Glutamatergic neuron (in vitro differentiated cells): ENCODE data around the gene PRPH2. TPM values are rescaled to one million over a fixed set of nuclear protein-coding genes. Genes with fewer than 3 reads are reported as not detected.
"Not testable (repeated sequence)": the region's sequence is repeated elsewhere in the genome, so short reads cannot be mapped to it uniquely, and the experiment has no call there.

ENCODE experiments used
- DNase-seq: peaks from one replicate; pipeline ENCODE4 v3.0.0; 2022
- H3K27ac Mint-ChIP-seq: one replicate; pipeline ENCODE4 v1.8.0; 2020; ENCODE audit warnings: mild to moderate bottlenecking, mixed read lengths, inconsistent platforms; ENCODE audit not compliant: unreplicated experiment
- H3K27me3 Mint-ChIP-seq: one replicate; pipeline ENCODE4 v1.8.0; 2020; ENCODE audit warnings: mild to moderate bottlenecking, moderate library complexity, mixed read lengths, inconsistent platforms; ENCODE audit not compliant: unreplicated experiment
- H3K36me3 Mint-ChIP-seq: one replicate; pipeline ENCODE4 v1.8.0; 2020; ENCODE audit warnings: mild to moderate bottlenecking, mixed read lengths, inconsistent platforms; ENCODE audit not compliant: unreplicated experiment
- H3K4me1 Mint-ChIP-seq: one replicate; pipeline ENCODE4 v1.8.0; 2020; ENCODE audit warnings: mild to moderate bottlenecking, low read depth, mixed read lengths, inconsistent platforms; ENCODE audit not compliant: unreplicated experiment
- H3K4me3 Mint-ChIP-seq: one replicate; pipeline ENCODE4 v1.8.0; 2020; ENCODE audit warnings: mild to moderate bottlenecking, mixed read lengths, inconsistent platforms; ENCODE audit not compliant: unreplicated experiment
- H3K9me3 Mint-ChIP-seq: one replicate; pipeline ENCODE4 v1.8.0; 2020; ENCODE audit warnings: mild to moderate bottlenecking, moderate library complexity, mixed read lengths, inconsistent platforms; ENCODE audit not compliant: unreplicated experiment
- total RNA-seq: library from RNA; stranded (reverse); fragmentation: NEBNext Ultra II Directional; extraction: Animal tissue kit (Norgen Biotek cat#: 25700); gene quantifications from one replicate; pipeline ENCODE4 v1.2.1, GENCODE V29; 2021; ENCODE audit not compliant: unreplicated experiment
- TF ChIP-seq, protein P1 (sequence below): fragments of 200-600 bp; sonication (generic); IDR thresholded peaks from one replicate; pipeline ENCODE4 v1.5.0; 2021; ENCODE audit not compliant: partially characterized antibody, unreplicated experiment

Gene PRPH2
- total RNA-seq, 1 donor from 2014 or later: not detected

GRCh38 chr6:42709871-42710270 lies 12.5 kb downstream of the PRPH2 start:
- no peak overlapping the region for H3K4me3 Mint-ChIP-seq

DNA sequence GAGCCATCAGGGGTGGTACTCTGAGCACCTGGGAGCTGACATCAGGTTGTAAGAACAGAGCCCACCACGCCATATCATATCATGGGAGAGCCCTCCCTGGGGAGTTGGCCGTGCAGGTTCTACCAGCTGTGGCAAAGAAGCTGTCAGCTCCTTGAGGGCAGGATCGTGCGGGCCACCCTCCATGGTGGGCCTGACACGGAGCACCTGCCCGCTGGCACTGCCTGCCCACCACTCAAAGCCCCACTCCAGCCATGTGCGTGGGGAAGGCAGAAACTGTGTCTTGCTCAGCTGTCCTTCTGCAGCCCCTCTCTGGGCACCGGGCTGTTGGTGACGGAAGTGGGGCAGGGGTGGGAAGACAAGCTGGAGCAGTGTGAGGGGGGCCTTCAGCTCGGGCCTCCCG lies 14.3 kb downstream of the PRPH2 start:
- Mint-ChIP-seq H3K4me3 (no peak overlapping the region), H3K36me3 (peaks cover 12% of the 10 kb centered on the region), H3K27me3 (peaks cover 9% of the 10 kb centered on the region), H3K4me1 (no peaks in the 10 kb centered on the region), H3K9me3 (peaks cover 11% of the 10 kb centered on the region), H3K27ac (no peak overlapping the region)
- DNase-seq: no peak
- TF ChIP-seq, protein P1, sequence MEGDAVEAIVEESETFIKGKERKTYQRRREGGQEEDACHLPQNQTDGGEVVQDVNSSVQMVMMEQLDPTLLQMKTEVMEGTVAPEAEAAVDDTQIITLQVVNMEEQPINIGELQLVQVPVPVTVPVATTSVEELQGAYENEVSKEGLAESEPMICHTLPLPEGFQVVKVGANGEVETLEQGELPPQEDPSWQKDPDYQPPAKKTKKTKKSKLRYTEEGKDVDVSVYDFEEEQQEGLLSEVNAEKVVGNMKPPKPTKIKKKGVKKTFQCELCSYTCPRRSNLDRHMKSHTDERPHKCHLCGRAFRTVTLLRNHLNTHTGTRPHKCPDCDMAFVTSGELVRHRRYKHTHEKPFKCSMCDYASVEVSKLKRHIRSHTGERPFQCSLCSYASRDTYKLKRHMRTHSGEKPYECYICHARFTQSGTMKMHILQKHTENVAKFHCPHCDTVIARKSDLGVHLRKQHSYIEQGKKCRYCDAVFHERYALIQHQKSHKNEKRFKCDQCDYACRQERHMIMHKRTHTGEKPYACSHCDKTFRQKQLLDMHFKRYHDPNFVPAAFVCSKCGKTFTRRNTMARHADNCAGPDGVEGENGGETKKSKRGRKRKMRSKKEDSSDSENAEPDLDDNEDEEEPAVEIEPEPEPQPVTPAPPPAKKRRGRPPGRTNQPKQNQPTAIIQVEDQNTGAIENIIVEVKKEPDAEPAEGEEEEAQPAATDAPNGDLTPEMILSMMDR: no peak

More at GRCh38 chr6:42709871-42710270, 12.5 kb downstream of the PRPH2 start:
- Mint-ChIP-seq H3K27me3 (peaks cover 6% of the 10 kb centered on the region), H3K4me1 (no peaks in the 10 kb centered on the region), H3K27ac (no peak overlapping the region), H3K36me3 (peaks cover 12% of the 10 kb centered on the region), H3K9me3 (peaks cover 11% of the 10 kb centered on the region)
- TF ChIP-seq, protein P1: no peak
- no peak for DNase-seq

DNA sequence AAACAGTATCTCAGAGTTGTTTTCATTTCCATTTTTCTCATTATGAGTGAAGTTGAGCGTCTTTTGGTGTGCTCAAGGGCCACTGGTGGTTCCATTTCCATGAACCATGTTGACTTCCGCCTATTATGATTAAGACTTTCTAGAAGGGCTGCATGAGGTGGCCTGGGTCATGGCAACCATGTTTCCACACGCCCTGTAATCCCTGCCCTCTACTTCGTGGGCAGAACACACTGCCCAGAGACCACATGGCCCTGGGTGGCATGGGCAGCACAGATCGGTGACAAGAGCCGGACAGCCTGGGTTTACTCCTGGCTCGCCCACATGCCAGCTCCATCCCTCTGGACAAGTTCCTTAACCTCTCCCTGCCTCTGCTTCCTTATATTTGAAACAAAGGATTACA lies 14.8 kb downstream of the PRPH2 start:
- H3K27ac Mint-ChIP-seq: no peak overlapping the region
- TF ChIP-seq, protein P1: no peak
- no peak for DNase-seq
- no peaks in the 10 kb centered on the region for H3K4me1 Mint-ChIP-seq
- peaks cover 11% of the 10 kb centered on the region for H3K9me3 Mint-ChIP-seq
- no peak overlapping the region for H3K4me3 Mint-ChIP-seq
- peaks cover 12% of the 10 kb centered on the region for H3K36me3 Mint-ChIP-seq
- peaks cover 9% of the 10 kb centered on the region for H3K27me3 Mint-ChIP-seq

DNA sequence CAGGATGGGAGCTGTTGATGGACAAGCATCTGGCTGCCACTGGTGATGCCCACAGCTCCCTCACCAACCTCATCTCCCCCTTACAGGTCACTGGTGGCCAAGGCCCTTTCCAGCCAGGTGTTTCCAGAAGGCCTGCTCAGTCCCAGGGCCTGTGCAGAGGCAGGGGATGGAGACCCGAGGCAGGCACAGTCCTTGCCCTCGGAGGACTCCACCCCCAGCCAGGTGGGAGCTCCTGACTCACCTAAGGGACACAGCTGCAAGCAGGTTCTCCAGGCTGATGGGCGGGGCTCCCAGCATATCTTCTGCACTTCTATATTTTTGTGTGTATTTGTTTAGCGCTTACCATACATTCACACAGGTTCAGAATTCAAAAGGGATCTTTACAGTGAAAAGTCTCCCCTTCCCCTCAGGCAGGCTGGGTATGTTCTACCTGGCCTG lies 17.4 kb downstream of the PRPH2 start:
- Mint-ChIP-seq H3K9me3 (peaks cover 10% of the 10 kb centered on the region), H3K4me1 (no peaks in the 10 kb centered on the region), H3K27me3 (peaks cover 9% of the 10 kb centered on the region), H3K36me3 (no peaks in the 10 kb centered on the region), H3K27ac (no peak overlapping the region), H3K4me3 (no peak overlapping the region)
- TF ChIP-seq, protein P1: no peak
- DNase-seq: no peak

GRCh38 chr6:42704251-42704936 lies 18.0 kb downstream of the PRPH2 start:
- H3K36me3 Mint-ChIP-seq: no peaks in the 10 kb centered on the region
- no peak overlapping the region for H3K4me3 Mint-ChIP-seq
- TF ChIP-seq, protein P1: no peak
- no peak for DNase-seq
- no peaks in the 10 kb centered on the region for H3K4me1 Mint-ChIP-seq
- H3K27ac Mint-ChIP-seq: no peak overlapping the region
- H3K27me3 Mint-ChIP-seq: peaks cover 9% of the 10 kb centered on the region
- peaks cover 10% of the 10 kb centered on the region for H3K9me3 Mint-ChIP-seq

- not testable (repeated sequence) for DNase-seq, H3K27ac Mint-ChIP-seq, H3K36me3 Mint-ChIP-seq
Observed at GRCh38 chr6:42702786-42703185, 19.6 kb downstream of the PRPH2 start.

More at GRCh38 chr6:42702786-42703185, 19.6 kb downstream of the PRPH2 start:
- H3K9me3 Mint-ChIP-seq, H3K4me3 Mint-ChIP-seq, H3K4me1 Mint-ChIP-seq: not testable (repeated sequence)
- H3K27me3 Mint-ChIP-seq: peaks cover 13% of the 10 kb centered on the region
